GM12878 (cell line): ENCODE data around the gene CCDC47. TPM values are rescaled to one million over a fixed set of nuclear protein-coding genes. Genes with fewer than 3 reads are reported as not detected.

Experiments
- ATAC-seq: fragments of 200-7000 bp; cut with Tn5 transposase; 3 replicates; pipeline ENCODE4 v1.9.1; 2020; ENCODE audit warnings: mild to moderate bottlenecking, moderate library complexity
- BruUV-seq: library from RNA; stranded (reverse); fragments of 400-500 nt; replicated peaks from 2 replicates; lab custom pipeline; 2021; lab: Mats Ljungman, UMichigan
- CTCF ChIA-PET: fragments of 300-600 bp; sonication (Branson Sonifier 250); formaldehyde crosslinking; extraction: SDS; loops from one replicate; lab custom pipeline; 2021; ENCODE audit warnings: inconsistent platforms; lab: Yijun Ruan, JAX
- POLR2A ChIA-PET: fragments of 350-600 bp; formaldehyde crosslinking; extraction: SDS; loops from one replicate; lab custom pipeline; 2021; ENCODE audit warnings: inconsistent platforms; lab: Charles Lee
- RAD21 ChIA-PET: fragments of 300-600 bp; sonication (Branson Sonifier 250); formaldehyde crosslinking; loops from one replicate; lab custom pipeline; 2023; ENCODE audit warnings: antibody characterized with exemption; ENCODE audit not compliant: unreplicated experiment; lab: Charles Lee
- SMC1A ChIA-PET: fragments of 300-600 bp; sonication (Branson Sonifier 250); formaldehyde crosslinking; loops from one replicate; lab custom pipeline; 2023; ENCODE audit not compliant: unreplicated experiment, uncharacterized antibody; lab: Charles Lee
- DNase-seq: peaks from one replicate; pipeline ENCODE4 v3.0.0-alpha.2; 2011; ENCODE audit warnings: low read depth, low spot score
- FAIRE-seq: peaks from 3 replicates; lab custom pipeline; 2011; peaks lifted over from hg19 to GRCh38; lab: Jason Lieb, UNC
- H2AFZ ChIP-seq: 2 replicates; pipeline ENCODE4 v1.6.0; 2011; ENCODE audit warnings: low read depth, low read length, control low read depth; ENCODE audit not compliant: control insufficient read depth
- H3K27ac ChIP-seq: 2 replicates; pipeline ENCODE4 v1.5.1; 2011; ENCODE audit warnings: control low read depth; ENCODE audit not compliant: control insufficient read depth, insufficient read depth
- H3K27me3 ChIP-seq, 2 experiments: replicated peaks in 1 of 2; 2 replicates each; pipeline versions ENCODE4 v1.6.0 to v1.6.1; 2011; ENCODE audit warnings: low read length in 1 of 2; ENCODE audit not compliant: control insufficient read depth in 2 of 2, insufficient read depth in 2 of 2
- H3K36me3 ChIP-seq, 2 experiments: 2 replicates each; pipeline ENCODE4 v1.5.1; 2011; ENCODE audit warnings: low read length in 1 of 2; ENCODE audit not compliant: control insufficient read depth in 2 of 2, insufficient read depth in 2 of 2
- H3K4me1 ChIP-seq: 2 replicates; pipeline ENCODE4 v1.6.1; 2011; ENCODE audit warnings: mild to moderate bottlenecking, low read length, moderate library complexity, mixed read lengths; ENCODE audit not compliant: control insufficient read depth, insufficient read depth
- H3K4me2 ChIP-seq: 2 replicates; pipeline ENCODE4 v1.6.0; 2011; ENCODE audit warnings: control low read depth; ENCODE audit not compliant: control insufficient read depth, insufficient read depth
- H3K4me3 ChIP-seq: fragments of 200-600 bp; sonication (generic); 2 replicates; pipeline ENCODE4 v1.5.1; 2016
- H3K79me2 ChIP-seq: 2 replicates; pipeline ENCODE4 v1.6.0; 2011; ENCODE audit warnings: low read length; ENCODE audit not compliant: control insufficient read depth, insufficient read depth
- H3K9ac ChIP-seq: 2 replicates; pipeline ENCODE4 v1.8.0; 2011; ENCODE audit warnings: low read length, control low read depth, mixed read lengths; ENCODE audit not compliant: control insufficient read depth, insufficient read depth
- H3K9me3 ChIP-seq: replicated peaks from 3 replicates; pipeline ENCODE4 v1.5.1; 2011; ENCODE audit warnings: mild to moderate bottlenecking, low read length; ENCODE audit not compliant: control insufficient read depth, insufficient read depth
- H4K20me1 ChIP-seq: 2 replicates; pipeline ENCODE4 v1.6.0; 2011; ENCODE audit not compliant: control insufficient read depth, insufficient read depth
- CBX3 ChIP-seq: fragments of 200-600 bp; sonication (generic); IDR thresholded peaks from 2 replicates; pipeline ENCODE4 v1.6.1; 2016; ENCODE audit warnings: low read depth, borderline replicate concordance
- EED ChIP-seq: sonication (generic); IDR thresholded peaks from 2 replicates; pipeline ENCODE4 v1.6.1; 2016; ENCODE audit warnings: antibody characterized with exemption, low read depth
- ESRRA ChIP-seq: IDR thresholded peaks from 2 replicates; pipeline ENCODE4 v1.6.1; 2012; ENCODE audit warnings: mild to moderate bottlenecking, low read length, improper control_type of control experiment
- FOXM1 ChIP-seq: IDR thresholded peaks from 2 replicates; pipeline ENCODE4 v1.6.1; 2012; ENCODE audit warnings: low read depth, mild to moderate bottlenecking, inconsistent platforms, low read length, moderate library complexity
- JUND ChIP-seq: IDR thresholded peaks from 2 replicates; pipeline ENCODE4 v1.6.1; 2012; ENCODE audit warnings: low read depth, mild to moderate bottlenecking, low read length, improper control_type of control experiment, moderate library complexity
- POLR2AphosphoS5 ChIP-seq: IDR thresholded peaks from 2 replicates; pipeline ENCODE4 v1.6.1; 2011; ENCODE audit warnings: mild to moderate bottlenecking, low read length, inconsistent platforms
- SMARCA5 ChIP-seq: fragments of 450-650 bp; IDR thresholded peaks from 2 replicates; pipeline ENCODE4 v1.6.1; 2017; ENCODE audit warnings: mild to moderate bottlenecking
- SMC3 ChIP-seq: IDR thresholded peaks from 2 replicates; pipeline ENCODE4 v1.6.1; 2011; ENCODE audit warnings: low read length, improper control_type of control experiment, borderline replicate concordance
- WGBS: methylation state at CpG from one replicate; pipeline ENCODE4 v1.1.6; 2016; ENCODE audit warnings: low lambda C conversion rate; ENCODE audit not compliant: insufficient replicate concordance, insufficient coverage; ENCODE audit errors: missing lambda C conversion rate; 5-methylcytosine and 5-hydroxymethylcytosine counted together
- in situ Hi-C: fragments of 300-500 bp; cut with MboI; formaldehyde crosslinking; loops from 9 replicates; pipeline ENCODE4 v1.14.3; 2018; ENCODE audit warnings: mixed read lengths
- intact Hi-C: fragments of 100-400 bp; cut with micrococcal nuclease; formaldehyde crosslinking; loops from one replicate; pipeline ENCODE4 v1.14.2; 2022; ENCODE audit not compliant: unreplicated experiment
- polyA plus RNA-seq, 11 experiments: library from polyadenylated mRNA; depleted of rRNA in 4 of 11; unstranded in 6 of 11; stranded (reverse) in 5 of 11; fragments of >200 nt; fragmentation: Nextera tagmentation in 4 of 11; fragmentation: Illumina TruSeq in 1 of 11; extraction: Ambion mirVana in 4 of 11; extraction: Trizol in 1 of 11; gene quantifications; 1 replicate in 1 of 11; 2 replicates in 10 of 11; pipeline versions ENCODE4 v1.2.1 to v1.2.3, GENCODE V29; 2011 to 2016; ENCODE audit warnings: inconsistent platforms in 2 of 11, missing spikeins in 2 of 11, low read depth in 1 of 11
- total RNA-seq, 4 experiments: library from RNA; depleted of rRNA in 3 of 4; stranded (reverse); fragments of >200 nt in 3 of 4; fragmentation: Illumina TruSeq in 1 of 4; extraction: Trizol in 1 of 4; gene quantifications; 2 replicates each; pipeline versions ENCODE4 v1.2.1 to v1.2.3, GENCODE V29; 2013 to 2021

Gene CCDC47
- total and polyA plus RNA-seq, 10 of the 15 experiments (the other 5 are each of a cell fraction or from before 2014, with no cell fraction given) = 13.6 to 81.4 (median 58.9) TPM

DNA sequence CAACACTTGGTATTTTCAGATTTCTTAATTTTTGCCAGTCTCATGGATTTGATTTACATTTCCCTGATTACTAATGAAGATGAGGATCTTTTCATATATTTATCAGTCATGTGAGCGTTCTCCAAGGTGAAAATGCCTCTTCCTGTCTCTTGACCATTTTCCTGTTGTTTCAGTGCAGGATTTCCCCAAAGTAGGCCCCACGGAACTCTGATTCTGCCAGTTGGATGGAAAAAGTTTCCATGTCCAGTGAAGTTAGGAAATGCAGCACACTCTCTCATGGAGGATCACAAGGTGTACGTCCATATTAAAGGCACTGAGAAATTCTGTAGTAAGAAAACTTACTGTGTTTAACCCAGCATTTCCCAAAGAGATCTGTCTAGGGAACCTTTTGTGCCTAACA, 57.0 kb downstream of the CCDC47 start:
- DNase-seq (no peak), FAIRE-seq (no peak), ATAC-seq (no peak)
- no peak overlapping the region for H3K4me3 ChIP-seq
- no peaks in the 10 kb centered on the region for H3K4me1 ChIP-seq
- intact Hi-C loops (no loop called here), in situ Hi-C loops (no loop called here)
- H3K36me3 ChIP-seq = peaks cover 0 to 16% of the 10 kb centered on the region in 2 experiments; a peak in 3 of 4 replicates
- H3K9ac ChIP-seq = no peak overlapping the region
- RAD21 ChIA-PET = no interaction called here
- SMC1A ChIA-PET = no interaction called here
- no peaks in the 10 kb centered on the region for H4K20me1 ChIP-seq
- no peak overlapping the region for H2AFZ ChIP-seq
- POLR2A ChIA-PET = interaction anchor here (1.2 kb wide), 1 partner anchor 57 kb away, joined by 3 read pairs; the partner anchor contains the start of genes CCDC47 and DDX42
- no peaks in the 10 kb centered on the region for H3K79me2 ChIP-seq
- BruUV-seq = no TSS peak
- TF ChIP-seq POLR2AphosphoS5 = no peak
- TF ChIP-seq ESRRA = no peak
- no peak for TF ChIP-seq JUND
- TF ChIP-seq EED = no peak
- no peak for TF ChIP-seq SMARCA5
- CTCF ChIA-PET = no interaction called here
- no peak overlapping the region for H3K27ac ChIP-seq
- H3K9me3 ChIP-seq = no peaks in the 10 kb centered on the region
- WGBS = 96% methylated on average over 3 of the region's 3 CpGs
- no peaks in the 10 kb centered on the region for H3K27me3 ChIP-seq
- no peak overlapping the region for H3K4me2 ChIP-seq

DNA sequence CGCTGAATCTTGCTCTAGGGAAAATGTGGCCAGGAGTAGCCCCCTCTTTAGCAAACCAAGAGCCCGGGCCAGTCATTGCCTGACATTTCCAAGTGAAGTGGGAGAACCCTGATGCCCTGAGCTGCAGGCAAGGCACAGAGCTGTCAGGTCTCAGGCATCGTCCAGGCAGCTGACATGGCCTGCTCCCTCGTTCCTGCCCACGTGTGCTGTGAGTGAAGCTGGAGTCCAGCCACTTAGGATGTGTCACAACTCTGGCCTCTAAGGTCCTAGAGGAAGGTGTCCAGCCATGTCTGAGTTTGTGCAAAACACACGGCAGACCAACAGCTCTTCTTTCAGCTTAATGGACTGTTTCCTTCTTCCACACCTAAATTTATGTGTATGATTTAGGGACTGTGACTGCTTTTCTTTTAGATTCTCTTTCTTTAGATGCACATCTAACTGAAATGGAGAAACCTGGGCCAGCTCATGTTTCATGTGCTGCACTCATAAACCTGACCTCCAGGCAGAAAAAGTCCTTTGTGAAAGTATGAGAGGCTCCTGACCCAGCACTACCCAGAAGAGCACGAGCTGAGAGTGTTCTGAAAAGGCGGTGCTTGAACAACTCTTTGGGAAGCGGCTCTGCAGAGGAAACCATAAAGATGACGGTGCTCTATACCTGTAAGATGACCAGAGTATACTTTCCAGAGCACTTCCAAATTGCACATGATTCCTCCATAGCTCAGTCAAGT, 58.7 kb downstream of the CCDC47 start:
- 89% methylated on average over 10 of the region's 10 CpGs for WGBS
- Histone ChIP-seq H2AFZ (no peak overlapping the region), H3K4me1 (no peaks in the 10 kb centered on the region), H3K9me3 (no peaks in the 10 kb centered on the region), H4K20me1 (no peaks in the 10 kb centered on the region), H3K79me2 (no peaks in the 10 kb centered on the region), H3K4me3 (no peak overlapping the region), H3K27me3 (no peaks in the 10 kb centered on the region), H3K4me2 (no peak overlapping the region), H3K27ac (no peak overlapping the region), H3K9ac (no peak overlapping the region), H3K36me3 (peaks cover 3 to 21% of the 10 kb centered on the region in 2 experiments)
- intact Hi-C loops (no loop called here), in situ Hi-C loops (no loop called here)
- ChIA-PET POLR2A (no interaction called here), SMC1A (interaction anchor here (1.4 to 1.5 kb wide), 2 partner anchors 27 to 95 kb away, joined by 3 read pairs; partner anchors contain the start of gene STRADA), CTCF (interaction anchor here (1.5 kb wide), 1 partner anchor 103 kb away, joined by 5 read pairs; no protein-coding TSS in a partner anchor), RAD21 (interaction anchor here (1.5 kb wide), 1 partner anchor 289 kb away, joined by 4 read pairs; no protein-coding TSS in a partner anchor)
- TF ChIP-seq CBX3 = no peak
- no peak for TF ChIP-seq SMC3
- no peak for TF ChIP-seq FOXM1
- DNase-seq = no peak
- no peak for ATAC-seq
- no peak for FAIRE-seq
- no TSS peak for BruUV-seq
